NCI-H2029 (cell line): Measurements from ENCODE around the gene LRBA.

Source experiments
- DNase-seq: peaks from one replicate; lab custom pipeline; 2025; lab: John Stamatoyannopoulos, UW

LRBA gene

DNA sequence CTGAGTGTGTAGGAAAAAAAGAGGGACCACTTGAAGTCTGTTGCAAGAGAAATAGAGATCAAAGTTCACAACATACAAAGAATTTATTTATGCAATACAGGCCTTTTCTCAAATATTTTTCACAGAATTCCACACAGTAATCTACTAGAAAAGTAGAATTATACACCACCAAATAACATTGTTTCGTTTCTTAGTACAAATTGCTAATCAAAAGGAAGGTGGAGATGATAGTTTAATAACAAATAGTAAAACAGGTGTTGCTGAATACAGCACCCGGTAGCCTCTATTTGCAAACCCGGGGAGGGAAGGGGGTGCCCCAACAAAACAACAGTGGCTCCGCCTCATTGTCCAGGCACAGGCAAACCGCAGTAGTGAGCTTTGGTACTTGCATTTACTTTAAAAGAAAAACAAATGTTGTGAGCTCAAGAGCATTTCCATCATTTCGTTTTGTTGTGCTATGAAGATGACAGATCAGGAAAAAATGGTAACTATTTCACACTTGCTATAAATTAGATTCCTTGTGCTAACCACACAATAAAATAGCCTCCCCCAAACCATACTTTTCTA lies 750.4 kb downstream of the LRBA start:
- no peak for DNase-seq

DNA sequence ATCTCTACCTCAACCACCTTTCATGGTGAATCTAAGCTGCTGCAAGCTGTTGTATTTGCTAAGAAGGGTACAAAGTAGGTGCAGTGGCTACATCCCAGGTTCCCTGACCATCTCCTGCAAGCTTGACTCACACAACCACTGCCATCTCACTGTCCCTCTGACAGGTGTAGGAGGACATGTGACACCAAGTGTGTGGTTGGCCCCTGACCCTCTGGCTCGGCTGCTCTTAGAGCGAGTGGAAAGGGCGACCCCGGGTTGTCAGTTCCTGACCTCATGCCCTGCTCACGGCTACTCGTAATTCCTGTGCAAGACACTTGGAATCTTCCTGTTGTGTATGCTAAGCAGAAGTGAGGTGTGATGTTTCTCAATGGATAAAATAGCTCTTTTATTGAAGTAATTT lies 752.5 kb downstream of the LRBA start:
- no peak for DNase-seq

DNA sequence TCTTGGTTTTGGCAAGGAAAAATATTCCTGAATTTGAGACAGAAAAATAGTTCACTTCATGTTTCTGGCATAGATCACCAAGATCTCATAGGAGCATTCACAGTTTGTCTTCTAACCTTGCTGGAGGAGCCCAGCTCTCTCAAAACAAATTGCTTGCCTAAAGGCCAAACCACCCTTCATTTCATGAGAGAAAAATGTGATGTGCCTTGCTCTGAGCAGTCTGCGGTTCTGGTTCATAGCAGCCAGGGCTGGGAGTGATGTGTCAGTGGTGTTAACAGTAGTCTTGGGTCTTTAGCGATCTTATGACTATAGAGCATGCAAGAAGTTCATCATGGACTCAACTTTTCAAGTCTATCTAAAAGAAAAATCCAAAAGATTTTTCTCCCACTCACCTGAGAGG lies 753.5 kb downstream of the LRBA start:
- DNase-seq, result no peak

- DNase-seq, result no peak
These were observed 755.1 kb downstream of the LRBA start for GRCh38 chr4:150259861-150260567.

- no peak for DNase-seq
These were observed 756.5 kb downstream of the LRBA start for GRCh38 chr4:150258569-150258968.

- no peak for DNase-seq
These were observed 758.0 kb downstream of the LRBA start for GRCh38 chr4:150256841-150257730.

DNA sequence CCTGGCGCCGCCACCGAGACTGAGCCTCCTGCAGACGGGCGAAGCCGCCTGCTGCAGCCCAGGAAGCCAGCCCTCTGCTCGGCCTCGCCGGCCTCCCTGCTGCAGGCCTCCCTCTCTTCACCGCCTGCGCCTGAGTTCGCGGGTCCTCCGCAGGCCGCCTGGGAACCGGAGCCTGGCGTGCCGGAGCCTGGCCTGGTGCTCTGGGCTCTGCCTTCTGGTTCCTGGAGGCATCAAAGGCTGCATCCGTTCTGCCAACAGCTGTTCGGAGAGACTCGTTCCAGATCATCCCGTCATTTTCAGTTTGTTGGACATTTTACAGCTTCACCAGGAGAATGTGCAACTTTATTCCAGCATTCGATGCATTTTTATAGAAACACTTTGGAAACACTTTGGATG lies 758.9 kb downstream of the LRBA start:
- no peak for DNase-seq

GRCh38 chr4:150255610-150256224 lies 759.4 kb downstream of the LRBA start:
- no peak for DNase-seq

DNA sequence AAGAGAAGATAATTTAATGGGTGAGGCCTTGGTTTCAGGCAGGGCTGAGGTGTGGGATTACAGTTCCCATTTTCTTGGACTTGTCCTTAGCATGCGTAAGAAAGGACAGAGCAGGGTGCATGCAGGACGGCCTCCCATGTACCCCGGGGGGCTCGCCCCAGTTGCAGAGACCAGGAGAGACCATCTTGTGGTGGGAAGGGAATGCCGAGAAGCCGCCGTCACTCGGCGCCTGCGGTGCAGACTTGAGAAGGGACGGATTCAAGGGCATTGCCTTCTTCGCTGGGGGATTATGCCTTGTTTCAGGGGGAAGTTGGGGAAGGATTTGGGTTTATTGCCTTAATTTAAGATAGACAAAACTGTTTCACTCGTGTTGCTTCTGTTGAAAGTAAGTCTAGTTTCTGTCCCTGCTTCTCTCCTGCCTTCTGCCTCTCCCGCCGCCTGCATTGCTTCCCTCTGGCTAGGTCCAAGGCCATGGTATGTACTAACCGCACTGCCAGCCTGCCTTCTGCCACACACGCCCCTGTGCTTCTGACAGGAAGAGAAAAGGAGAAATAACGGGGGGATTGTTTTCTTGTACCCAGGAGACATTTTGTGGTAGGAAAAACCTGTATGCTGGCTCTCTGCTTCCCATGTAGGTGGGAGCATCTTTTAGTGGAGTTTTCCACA lies 761.0 kb downstream of the LRBA start:
- no peak for DNase-seq

- DNase-seq, result no peak
These were observed 761.7 kb downstream of the LRBA start for GRCh38 chr4:150253416-150253815.

DNA sequence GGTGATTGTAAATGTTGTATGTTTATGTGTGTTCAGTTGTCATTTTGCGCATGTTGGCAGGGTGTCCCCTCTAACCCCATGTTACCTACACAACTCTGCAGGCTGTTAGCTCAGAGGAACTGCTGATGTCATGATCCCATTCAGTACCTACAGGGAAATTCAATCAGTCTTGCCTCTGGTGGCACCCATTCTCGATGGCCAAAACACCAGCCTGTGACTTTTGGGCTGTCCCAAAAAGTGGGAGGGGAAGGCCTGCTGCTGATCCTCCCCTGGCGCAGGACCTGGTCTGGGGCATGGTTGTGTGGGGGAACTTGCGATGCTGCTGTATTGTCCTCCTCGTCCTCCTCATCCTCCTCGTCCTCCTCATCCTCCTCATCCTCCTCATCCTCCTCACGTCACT lies 762.3 kb downstream of the LRBA start:
- DNase-seq, result no peak

GRCh38 chr4:150252306-150252705 lies 762.8 kb downstream of the LRBA start:
- DNase-seq, result no peak

- DNase-seq, result no peak
These were observed 763.3 kb downstream of the LRBA start for GRCh38 chr4:150251752-150252190.

- DNase-seq, result no peak
These were observed 764.0 kb downstream of the LRBA start for GRCh38 chr4:150250998-150251651.

DNA sequence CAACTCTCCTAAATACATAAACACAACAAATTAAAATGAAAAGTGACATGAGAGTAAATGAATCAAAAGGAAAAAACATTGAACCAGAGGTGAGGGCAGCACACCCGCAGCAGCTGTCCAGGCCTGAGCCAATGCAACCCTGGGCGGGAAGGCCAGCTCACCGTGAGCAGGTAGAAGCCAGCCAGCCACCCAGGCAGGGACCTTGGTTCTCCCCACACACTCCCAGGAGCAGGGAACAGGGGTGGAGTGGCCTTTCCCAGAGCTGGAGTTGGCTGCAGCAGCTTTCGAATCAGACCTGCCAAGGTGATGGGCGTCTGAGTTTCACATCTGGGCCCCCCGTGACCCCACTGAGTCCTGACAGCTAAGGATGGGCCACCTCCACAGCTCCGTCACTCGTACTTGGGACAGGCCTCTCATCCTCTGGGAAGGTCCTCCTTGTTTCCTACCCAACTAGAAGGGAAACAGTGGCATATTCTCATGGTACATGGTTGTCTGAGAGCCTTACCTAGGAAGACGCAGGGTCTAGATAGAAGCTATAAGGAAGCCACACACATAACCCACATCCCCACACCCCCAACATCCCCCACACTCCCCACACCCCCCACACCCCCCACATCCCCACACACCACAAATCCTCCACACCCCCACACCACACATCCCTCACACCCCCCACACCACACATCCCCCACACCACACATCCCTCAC lies 764.6 kb downstream of the LRBA start:
- no peak for DNase-seq

DNA sequence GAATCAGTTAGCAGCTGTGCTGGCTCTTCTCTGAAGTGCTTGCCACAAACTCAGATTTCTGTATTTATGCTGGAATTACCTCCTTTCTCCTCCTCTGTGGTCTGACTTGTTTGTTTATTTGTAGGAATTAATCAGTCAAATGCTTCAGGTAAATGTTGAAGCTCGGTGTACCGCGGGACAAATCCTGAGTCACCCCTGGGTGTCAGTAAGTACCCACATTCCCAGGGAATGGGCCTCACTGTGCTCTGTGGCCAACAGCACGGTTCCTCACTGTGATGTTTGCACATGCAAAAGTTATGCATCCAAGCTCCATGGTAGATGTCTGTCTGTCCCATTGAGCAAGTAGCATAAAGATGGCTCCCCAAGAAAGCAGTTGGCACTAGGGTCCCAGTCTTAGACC lies 766.9 kb downstream of the LRBA start:
- DNase-seq, result no peak

GRCh38 chr4:150247184-150247583 lies 767.9 kb downstream of the LRBA start:
- no peak for DNase-seq

- DNase-seq, result no peak
These were observed 770.5 kb downstream of the LRBA start for GRCh38 chr4:150244600-150244999.

DNA sequence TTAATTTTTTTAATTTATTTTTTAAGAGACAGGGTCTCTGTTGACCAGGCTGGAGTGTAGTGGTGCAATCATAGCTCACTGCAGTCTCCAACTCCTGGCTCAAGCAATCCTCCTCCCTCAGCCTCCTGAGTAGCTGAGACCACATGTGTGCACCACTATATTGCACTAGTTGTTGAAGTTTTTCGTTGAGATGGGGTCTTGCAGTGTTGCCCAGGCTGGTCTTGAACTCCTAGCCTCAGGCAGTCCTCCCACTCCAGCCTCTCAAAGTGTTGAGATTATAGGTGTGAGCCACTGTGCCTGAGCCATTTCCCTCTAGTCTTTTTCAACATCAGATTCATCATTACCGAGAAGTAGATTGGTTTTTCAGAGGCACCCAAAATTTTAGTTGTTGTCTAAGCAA lies 771.2 kb downstream of the LRBA start:
- no peak for DNase-seq

- DNase-seq, result no peak
These were observed 772.1 kb downstream of the LRBA start for GRCh38 chr4:150242820-150243458.
